HEK293T (cell line): ENCODE measurements around the gene PLA2G12B.

ENCODE experiments used
- BHLHE40 ChIP-seq: fragments of 450-650 bp; IDR thresholded peaks from 2 replicates; pipeline ENCODE4 v1.6.1; 2016; ENCODE audit warnings: mild to moderate bottlenecking, moderate library complexity, borderline replicate concordance
- ELF4 ChIP-seq: fragments of 450-650 bp; IDR thresholded peaks from 2 replicates; pipeline ENCODE4 v1.6.1; 2017; ENCODE audit warnings: antibody characterized with exemption
- FOXK2 ChIP-seq: fragments of 450-650 bp; IDR thresholded peaks from 2 replicates; pipeline ENCODE4 v1.6.1; 2016; ENCODE audit warnings: mild to moderate bottlenecking
- FOXM1 ChIP-seq: fragments of 450-650 bp; IDR thresholded peaks from 2 replicates; pipeline ENCODE4 v1.6.1; 2017; ENCODE audit warnings: mild to moderate bottlenecking, borderline replicate concordance
- HDGF ChIP-seq: fragments of 450-650 bp; IDR thresholded peaks from 2 replicates; pipeline ENCODE4 v1.6.1; 2017; ENCODE audit warnings: antibody characterized with exemption, borderline replicate concordance
- L3MBTL2 ChIP-seq: fragments of 450-650 bp; conservative IDR thresholded peaks from 2 replicates; pipeline ENCODE4 v1.6.1; 2016; ENCODE audit warnings: mild to moderate bottlenecking
- TARDBP ChIP-seq: fragments of 450-650 bp; IDR thresholded peaks from 2 replicates; pipeline ENCODE4 v1.6.1; 2016
- TF ChIP-seq, protein P1 (sequence below): fragments of 450-650 bp; IDR thresholded peaks from 2 replicates; pipeline ENCODE4 v1.6.1; 2016

DNA sequence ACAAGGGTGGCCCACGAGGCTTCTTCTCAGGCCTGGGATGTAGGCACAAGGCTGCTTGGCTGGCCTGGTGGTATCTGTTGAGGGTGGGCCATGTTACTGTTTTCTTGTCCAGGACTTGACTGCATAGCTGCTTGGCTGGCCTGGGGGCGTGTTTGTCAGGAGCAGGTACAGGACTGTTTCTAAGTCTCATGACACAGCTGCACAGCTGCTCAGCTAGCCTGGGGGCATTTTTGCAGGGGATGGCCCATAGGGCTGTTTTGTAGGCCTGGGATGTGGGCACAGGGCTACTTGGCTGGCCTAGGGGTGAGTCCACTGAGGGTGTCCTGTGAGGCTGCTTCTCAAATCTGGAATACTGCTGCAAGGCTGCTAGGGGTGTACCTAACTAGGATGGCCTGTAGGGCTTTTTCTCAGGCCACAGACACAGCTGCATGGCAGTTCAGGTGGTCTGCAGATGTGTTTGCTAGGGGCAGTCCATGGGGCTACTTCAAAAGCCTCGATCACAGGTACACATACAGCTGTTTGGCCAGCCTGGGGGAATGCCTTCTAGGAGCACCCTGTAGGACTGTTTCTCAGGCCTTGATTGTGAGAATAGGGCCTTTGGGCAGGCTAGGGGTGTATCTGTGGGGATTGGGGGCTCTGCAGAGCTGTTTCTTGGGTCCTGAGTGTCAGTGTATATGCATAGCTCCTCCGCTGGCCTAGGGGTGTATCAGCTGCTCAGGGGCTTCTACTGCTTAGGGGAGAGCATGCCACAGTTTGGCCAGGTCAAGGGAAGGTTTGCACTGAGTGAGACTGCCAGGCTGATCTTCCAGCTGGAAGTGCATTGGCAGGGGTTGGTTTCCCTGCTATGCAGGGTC lies 26.6 kb upstream of the PLA2G12B start:
- TF ChIP-seq FOXM1 (no peak), TARDBP (no peak), L3MBTL2 (no peak), FOXK2 (no peak), HDGF (no peak), BHLHE40 (no peak), ELF4 (no peak)
- TF ChIP-seq, protein P1, sequence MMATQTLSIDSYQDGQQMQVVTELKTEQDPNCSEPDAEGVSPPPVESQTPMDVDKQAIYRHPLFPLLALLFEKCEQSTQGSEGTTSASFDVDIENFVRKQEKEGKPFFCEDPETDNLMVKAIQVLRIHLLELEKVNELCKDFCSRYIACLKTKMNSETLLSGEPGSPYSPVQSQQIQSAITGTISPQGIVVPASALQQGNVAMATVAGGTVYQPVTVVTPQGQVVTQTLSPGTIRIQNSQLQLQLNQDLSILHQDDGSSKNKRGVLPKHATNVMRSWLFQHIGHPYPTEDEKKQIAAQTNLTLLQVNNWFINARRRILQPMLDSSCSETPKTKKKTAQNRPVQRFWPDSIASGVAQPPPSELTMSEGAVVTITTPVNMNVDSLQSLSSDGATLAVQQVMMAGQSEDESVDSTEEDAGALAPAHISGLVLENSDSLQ, result no peak
